ENCODE data around the gene FUT8. TPM values are rescaled to one million over a fixed set of nuclear protein-coding genes. Genes with fewer than 3 reads are reported as not detected.
"Not testable (repeated sequence)": the region's sequence is repeated elsewhere in the genome, so short reads cannot be mapped to it uniquely, and the experiment has no call there.

FUT8 gene
- total and polyA plus RNA-seq, 2 experiments from 2014 or later: 26.6 to 67.5 TPM

DNA sequence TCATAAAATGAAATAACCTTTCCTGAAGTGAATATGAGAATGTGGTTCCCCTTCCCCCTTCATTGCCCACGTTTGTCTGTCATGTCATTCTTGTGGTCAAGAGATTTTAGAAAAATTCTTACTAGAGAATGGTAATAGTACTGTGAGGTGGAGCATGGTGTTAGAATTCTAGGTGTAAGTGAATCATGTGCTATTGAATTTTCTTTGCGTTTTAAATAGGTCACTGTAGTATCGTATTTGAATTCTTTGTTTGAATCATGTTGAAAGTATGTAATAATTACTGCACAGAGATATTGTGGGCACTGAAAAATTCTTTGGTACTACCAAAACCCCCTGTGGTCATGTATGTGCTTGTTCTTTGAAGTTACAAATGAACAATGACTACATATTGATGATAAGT is 49.9 kb downstream of the FUT8 start:
- H3K27me3 ChIP-seq: no peaks in the 10 kb centered on the region
- no peaks in the 10 kb centered on the region for H4K20me1 ChIP-seq (ENCODE audit: insufficient read depth, poor library complexity, severe bottlenecking)
- H3K4me3 ChIP-seq: no peak overlapping the region
- no peaks in the 10 kb centered on the region for H3K4me1 ChIP-seq (ENCODE audit: insufficient read depth)
- 73% methylated on average over 3 of the region's 3 CpGs for WGBS (ENCODE audit: low lambda C conversion rate, missing lambda C conversion rate)
- H3K9me2 ChIP-seq (replicated peaks; ENCODE audit: insufficient read depth): no peaks in the 10 kb centered on the region
- TF ChIP-seq EZH2 (IDR thresholded peaks at IDR 0.05; ENCODE audit: borderline replicate concordance): no peak
- TF ChIP-seq EZH2phosphoT487 (IDR thresholded peaks at IDR 0.05; ENCODE audit: low read depth, severe bottlenecking, unreplicated experiment): no peak
- TF ChIP-seq, protein P1, sequence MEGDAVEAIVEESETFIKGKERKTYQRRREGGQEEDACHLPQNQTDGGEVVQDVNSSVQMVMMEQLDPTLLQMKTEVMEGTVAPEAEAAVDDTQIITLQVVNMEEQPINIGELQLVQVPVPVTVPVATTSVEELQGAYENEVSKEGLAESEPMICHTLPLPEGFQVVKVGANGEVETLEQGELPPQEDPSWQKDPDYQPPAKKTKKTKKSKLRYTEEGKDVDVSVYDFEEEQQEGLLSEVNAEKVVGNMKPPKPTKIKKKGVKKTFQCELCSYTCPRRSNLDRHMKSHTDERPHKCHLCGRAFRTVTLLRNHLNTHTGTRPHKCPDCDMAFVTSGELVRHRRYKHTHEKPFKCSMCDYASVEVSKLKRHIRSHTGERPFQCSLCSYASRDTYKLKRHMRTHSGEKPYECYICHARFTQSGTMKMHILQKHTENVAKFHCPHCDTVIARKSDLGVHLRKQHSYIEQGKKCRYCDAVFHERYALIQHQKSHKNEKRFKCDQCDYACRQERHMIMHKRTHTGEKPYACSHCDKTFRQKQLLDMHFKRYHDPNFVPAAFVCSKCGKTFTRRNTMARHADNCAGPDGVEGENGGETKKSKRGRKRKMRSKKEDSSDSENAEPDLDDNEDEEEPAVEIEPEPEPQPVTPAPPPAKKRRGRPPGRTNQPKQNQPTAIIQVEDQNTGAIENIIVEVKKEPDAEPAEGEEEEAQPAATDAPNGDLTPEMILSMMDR (IDR thresholded peaks at IDR 0.05; ENCODE audit: poor library complexity): no peak
- DNase-seq (ENCODE audit: low spot score): no peak
- H3K36me3 ChIP-seq (replicated peaks; ENCODE audit: insufficient read depth, low read depth): no peaks in the 10 kb centered on the region
- no peak overlapping the region for H3K4me2 ChIP-seq
- H2AFZ ChIP-seq: no peak overlapping the region
- peak overlapping the region; percentile 11 for H3K27ac ChIP-seq
- H3K79me2 ChIP-seq: peaks cover 23% of the 10 kb centered on the region
- H3K9me3 ChIP-seq (ENCODE audit: low read depth): no peaks in the 10 kb centered on the region

DNA sequence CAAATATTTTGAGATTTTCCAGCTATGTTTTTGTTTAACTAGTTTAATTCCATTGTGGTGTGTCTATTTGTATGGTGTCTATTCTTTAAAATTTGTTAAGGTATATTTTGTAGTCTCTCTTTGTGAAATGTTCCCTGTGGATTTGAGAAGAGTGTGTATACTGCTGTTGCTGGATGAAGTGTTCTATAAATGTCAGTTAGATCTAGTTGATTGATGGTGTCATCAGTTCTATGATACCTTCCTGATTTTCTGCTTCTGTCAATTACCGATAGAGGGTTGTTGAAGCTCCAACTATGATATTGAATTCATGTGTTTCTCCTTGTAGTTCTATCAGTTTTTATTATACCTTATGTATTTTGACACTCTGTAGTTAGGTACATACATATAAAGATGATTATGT is 53.1 kb downstream of the FUT8 start:
- Histone ChIP-seq H2AFZ (no peak overlapping the region), H3K79me2 (peaks cover 41% of the 10 kb centered on the region), H3K36me3 (replicated peaks; ENCODE audit: insufficient read depth, low read depth) (no peaks in the 10 kb centered on the region), H3K9me3 (ENCODE audit: low read depth) (no peaks in the 10 kb centered on the region), H3K9me2 (replicated peaks; ENCODE audit: insufficient read depth) (no peaks in the 10 kb centered on the region), H3K4me3 (no peak overlapping the region), H3K27ac (no peak overlapping the region), H4K20me1 (ENCODE audit: insufficient read depth, poor library complexity, severe bottlenecking) (no peaks in the 10 kb centered on the region), H3K4me2 (no peak overlapping the region), H3K27me3 (no peaks in the 10 kb centered on the region), H3K4me1 (ENCODE audit: insufficient read depth) (no peaks in the 10 kb centered on the region)
- DNase-seq (ENCODE audit: low spot score): no peak
- TF ChIP-seq EZH2phosphoT487 (IDR thresholded peaks at IDR 0.05; ENCODE audit: low read depth, severe bottlenecking, unreplicated experiment): no peak
- WGBS (ENCODE audit: low lambda C conversion rate, missing lambda C conversion rate): 97% methylated on average over 1 of the region's 1 CpG

DNA sequence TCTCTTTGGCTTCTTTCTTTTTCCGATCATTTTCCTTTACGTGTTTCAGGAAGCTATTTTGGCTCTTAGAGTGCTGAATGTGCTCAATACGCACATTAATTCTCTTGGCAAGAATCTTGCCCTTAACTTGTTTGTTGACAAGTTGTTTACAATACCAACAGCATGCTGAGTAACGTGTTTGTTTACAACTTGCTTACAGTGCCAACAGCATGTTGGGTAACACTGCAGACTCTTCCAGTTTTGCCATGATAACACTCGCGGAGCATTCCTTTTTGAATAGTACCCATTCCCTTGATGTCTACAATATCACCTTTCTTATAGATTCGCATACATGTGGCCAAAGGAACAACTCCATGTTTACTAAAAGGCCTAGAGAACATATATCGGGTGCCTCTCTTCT is 55.4 kb downstream of the FUT8 start:
- 87% methylated on average over 8 of the region's 8 CpGs for WGBS (ENCODE audit: low lambda C conversion rate, missing lambda C conversion rate)
- H3K4me1 ChIP-seq (ENCODE audit: insufficient read depth); H3K27me3 ChIP-seq; H3K9me3 ChIP-seq (ENCODE audit: low read depth); H3K36me3 ChIP-seq (replicated peaks; ENCODE audit: insufficient read depth, low read depth); H3K4me3 ChIP-seq; H3K9me2 ChIP-seq (replicated peaks; ENCODE audit: insufficient read depth); H3K4me2 ChIP-seq; H3K27ac ChIP-seq; DNase-seq (ENCODE audit: low spot score); H4K20me1 ChIP-seq (ENCODE audit: insufficient read depth, poor library complexity, severe bottlenecking); H2AFZ ChIP-seq: not testable (repeated sequence)
- H3K79me2 ChIP-seq: peaks cover 42% of the 10 kb centered on the region

DNA sequence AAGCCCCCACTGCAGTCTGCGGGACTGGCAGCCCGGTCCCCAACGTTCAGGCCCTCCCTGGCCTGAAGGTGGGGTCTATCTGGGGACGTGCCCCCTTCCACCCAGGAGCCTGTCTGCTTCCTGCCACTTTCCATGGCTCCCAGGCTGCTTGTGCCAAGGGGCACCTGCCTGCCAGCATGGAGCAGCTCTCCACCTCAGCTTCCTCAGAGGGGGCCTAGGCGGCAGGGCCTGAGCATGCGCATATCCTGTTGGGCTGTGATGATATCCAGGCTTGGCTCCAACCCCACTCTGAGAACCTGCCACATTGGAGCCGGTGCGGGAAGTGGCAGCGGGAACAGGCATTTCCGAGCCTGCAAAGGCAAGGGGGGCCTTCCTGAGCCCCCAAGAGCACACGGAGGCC is 57.4 kb downstream of the FUT8 start:
- no peaks in the 10 kb centered on the region for H3K36me3 ChIP-seq (replicated peaks; ENCODE audit: insufficient read depth, low read depth)
- no peaks in the 10 kb centered on the region for H3K9me2 ChIP-seq (replicated peaks; ENCODE audit: insufficient read depth)
- H4K20me1 ChIP-seq (ENCODE audit: insufficient read depth, poor library complexity, severe bottlenecking): no peaks in the 10 kb centered on the region
- no peak overlapping the region for H2AFZ ChIP-seq
- no peak for TF ChIP-seq EZH2phosphoT487 (IDR thresholded peaks at IDR 0.05; ENCODE audit: low read depth, severe bottlenecking, unreplicated experiment)
- TF ChIP-seq, protein P1 (IDR thresholded peaks at IDR 0.05; ENCODE audit: poor library complexity): no peak
- TF ChIP-seq EZH2 (IDR thresholded peaks at IDR 0.05; ENCODE audit: borderline replicate concordance): no peak
- no peak for DNase-seq (ENCODE audit: low spot score)
- H3K4me2 ChIP-seq: no peak overlapping the region
- H3K27me3 ChIP-seq: no peaks in the 10 kb centered on the region
- no peaks in the 10 kb centered on the region for H3K4me1 ChIP-seq (ENCODE audit: insufficient read depth)
- H3K4me3 ChIP-seq: no peak overlapping the region
- H3K79me2 ChIP-seq: peaks cover 43% of the 10 kb centered on the region
- 90% methylated on average over 11 of the region's 11 CpGs for WGBS (ENCODE audit: low lambda C conversion rate, missing lambda C conversion rate)
- H3K9me3 ChIP-seq (ENCODE audit: low read depth): no peaks in the 10 kb centered on the region
- no peak overlapping the region for H3K27ac ChIP-seq

Data from hepatocyte (in vitro differentiated cells).